HepG2 (cell line): ENCODE measurements around the gene BAG3. TPM values are rescaled to one million over a fixed set of nuclear protein-coding genes. Genes with fewer than 3 reads are reported as not detected.

Experiments used
- HMGXB4 ChIP-seq, 2 experiments: sonication (generic) in 1 of 2; formaldehyde crosslinking in 1 of 2; IDR thresholded peaks; 2 replicates each; pipeline versions ENCODE4 v1.4.0 to v1.6.1; 2018 to 2020; ENCODE audit warnings: missing genetic modification reagents in 2 of 2, borderline replicate concordance in 1 of 2, low read depth in 1 of 2, mild to moderate bottlenecking in 1 of 2, missing biosample characterization in 1 of 2
- KDM5B ChIP-seq: sonication (generic); formaldehyde crosslinking; IDR thresholded peaks from 2 replicates; pipeline ENCODE4 v1.4.0; 2020; ENCODE audit warnings: missing genetic modification reagents, mild to moderate bottlenecking, borderline replicate concordance
- MIER2 ChIP-seq: IDR thresholded peaks from 2 replicates; pipeline ENCODE4 v1.6.1; 2016; ENCODE audit warnings: missing biosample characterization, missing genetic modification reagents
- TAF15 ChIP-seq: fragments of 200-400 bp; formaldehyde crosslinking; IDR thresholded peaks from one replicate; pipeline ENCODE4 v1.6.1; 2018; ENCODE audit warnings: mild to moderate bottlenecking, low read depth, low read length; ENCODE audit not compliant: poor library complexity, severe bottlenecking
- TRAFD1 ChIP-seq: sonication (generic); formaldehyde crosslinking; IDR thresholded peaks from 2 replicates; pipeline ENCODE4 v1.5.1; 2020; ENCODE audit warnings: missing genetic modification reagents, mild to moderate bottlenecking, borderline replicate concordance
- TSC22D2 ChIP-seq: sonication (generic); formaldehyde crosslinking; IDR thresholded peaks from 2 replicates; pipeline ENCODE4 v1.5.1; 2020; ENCODE audit warnings: missing genetic modification reagents, mild to moderate bottlenecking, borderline replicate concordance
- ZBTB21 ChIP-seq: sonication (generic); formaldehyde crosslinking; IDR thresholded peaks from 2 replicates; pipeline ENCODE4 v1.4.0; 2020; ENCODE audit warnings: missing genetic modification reagents
- ZNF280D ChIP-seq: sonication (generic); formaldehyde crosslinking; IDR thresholded peaks from 2 replicates; pipeline ENCODE4 v1.5.1; 2020; ENCODE audit warnings: mild to moderate bottlenecking, missing genetic modification reagents
- ZNF513 ChIP-seq: sonication (generic); formaldehyde crosslinking; conservative IDR thresholded peaks from 2 replicates; pipeline ENCODE4 v1.5.0; 2020; ENCODE audit warnings: missing genetic modification reagents
- polyA plus RNA-seq, 8 experiments: library from polyadenylated mRNA; depleted of rRNA in 3 of 8; stranded (reverse) in 7 of 8; unstranded in 1 of 8; fragments of >200 nt; fragmentation: Illumina TruSeq in 4 of 8; extraction: Trizol in 4 of 8; gene quantifications; 2 replicates each; pipeline versions ENCODE4 v1.2.1 to v1.2.3, GENCODE V29; 2011 to 2016; ENCODE audit warnings: low read depth in 4 of 8, missing spikeins in 1 of 8, mixed read lengths in 1 of 8; ENCODE audit not compliant: insufficient read depth in 1 of 8
- total RNA-seq, 5 experiments: library from RNA; depleted of rRNA; stranded (reverse); fragments of >200 nt; fragmentation: Illumina TruSeq; extraction: Trizol; gene quantifications; 2 replicates each; pipeline ENCODE4 v1.2.3, GENCODE V29; 2016; ENCODE audit warnings: low read depth in 1 of 5

Gene BAG3
- total and polyA plus RNA-seq, 2 of the 13 experiments (the other 11 are each of a cell fraction or from before 2014, with no cell fraction given): 2.9 to 6.7 TPM

- TF ChIP-seq ZNF280D (no peak), KDM5B (no peak), ZBTB21 (CRISPR knock-in tag) (no peak), HMGXB4 (CRISPR knock-in tag; IDR thresholded peaks at IDR 0.05; ENCODE audit: borderline replicate concordance in 1 of 2, low read depth in 1 of 2) (peak in 1 of 2 experiments; percentile 50; a peak in 1 of 4 replicates), TRAFD1 (CRISPR knock-in tag) (no peak), MIER2 (CRISPR knock-in tag) (no peak), TSC22D2 (no peak), ZNF513 (no peak), TAF15 (no peak)
These were observed 1.2 kb downstream of the BAG3 start (continued) for GRCh38 chr10:119652361-119652730.
